ENCODE measurements around the gene ACAA1. TPM values are rescaled to one million over a fixed set of nuclear protein-coding genes. Genes with fewer than 3 reads are reported as not detected.

Gene ACAA1
- total and polyA plus RNA-seq, 2 experiments from 2014 or later: 21.4 to 26.6 TPM

GRCh38 chr3:38133209-38133556, 3.7 kb downstream of the ACAA1 start:
- H3K4me1 ChIP-seq (ENCODE audit: insufficient read depth): peaks cover 16% of the 10 kb centered on the region
- ATAC-seq (no peak), DNase-seq (ENCODE audit: low spot score) (no peak)
- Mint-ChIP-seq H3K27ac (no peak overlapping the region), H3K9me3 (no peaks in the 10 kb centered on the region; the same call in 1 of the 3 replicates), H3K4me3 (no peak overlapping the region), H3K27me3 (ENCODE audit: insufficient read depth, low read depth, poor library complexity) (peaks cover 14% of the 10 kb centered on the region), H3K4me1 (peaks cover 11% of the 10 kb centered on the region), H3K36me3 (ENCODE audit: low read depth) (peaks cover 49% of the 10 kb centered on the region)
- no peak overlapping the region for H3K4me3 ChIP-seq
- TF ChIP-seq STAT1 (IDR thresholded peaks at IDR 0.05; ENCODE audit: unreplicated experiment) (no peak), POLR2AphosphoS5 (IDR thresholded peaks at IDR 0.05; ENCODE audit: low read depth) (no peak), REST (IDR thresholded peaks at IDR 0.05; ENCODE audit: unreplicated experiment) (no peak), EZH2phosphoT487 (IDR thresholded peaks at IDR 0.05; ENCODE audit: unreplicated experiment) (no peak), CTCF (conservative IDR thresholded peaks at IDR 0.05; ENCODE audit: low read depth in 2 of 2) (no peak), NANOG (IDR thresholded peaks at IDR 0.05; ENCODE audit: borderline replicate concordance) (no peak), ZNF114 (CRISPR knock-in tag; IDR thresholded peaks at IDR 0.05) (no peak)
- peaks cover 15% of the 10 kb centered on the region for H3F3A ChIP-seq (replicated peaks; ENCODE audit: low read depth)
- no peak overlapping the region for H3K4me2 ChIP-seq
- H3K27ac ChIP-seq (ENCODE audit: low read depth): no peak overlapping the region
- H3K27me3 ChIP-seq (ENCODE audit: insufficient read depth): no peaks in the 10 kb centered on the region
- peaks cover 26% of the 10 kb centered on the region for H3K36me3 ChIP-seq (ENCODE audit: insufficient read depth)
- peaks cover 15% of the 10 kb centered on the region for H3K79me2 ChIP-seq (replicated peaks; ENCODE audit: insufficient read depth)
- H2AFZ ChIP-seq: no peak overlapping the region
- H3K9me2 ChIP-seq (ENCODE audit: insufficient read depth): no peaks in the 10 kb centered on the region
- H4K20me1 ChIP-seq (replicated peaks; ENCODE audit: insufficient read depth): peaks cover 23% of the 10 kb centered on the region; the same call in 1 of the 2 replicates

GRCh38 chr3:38131621-38132369, 5.1 kb downstream of the ACAA1 start:
- H3K4me3 Mint-ChIP-seq: no peak overlapping the region
- H3F3A ChIP-seq (replicated peaks; ENCODE audit: low read depth): 0 out of 2 replicates have a peak, but pooled peaks cover 7% of the 10 kb centered on the region
- TF ChIP-seq CTCF (conservative IDR thresholded peaks at IDR 0.05; ENCODE audit: low read depth in 2 of 2): peak; percentile 80 to 88
- TF ChIP-seq STAT1 (IDR thresholded peaks at IDR 0.05; ENCODE audit: unreplicated experiment): no peak
- no peak overlapping the region for H3K27ac Mint-ChIP-seq
- no peaks in the 10 kb centered on the region for H3K9me3 Mint-ChIP-seq
- peaks cover 29% of the 10 kb centered on the region; the same call in 1 of the 2 replicates for H4K20me1 ChIP-seq (replicated peaks; ENCODE audit: insufficient read depth)
- no peak overlapping the region for H2AFZ ChIP-seq
- H3K36me3 ChIP-seq (ENCODE audit: insufficient read depth): peaks cover 28% of the 10 kb centered on the region
- peaks cover 15% of the 10 kb centered on the region for H3K79me2 ChIP-seq (replicated peaks; ENCODE audit: insufficient read depth)
- H3K4me3 ChIP-seq: no peak overlapping the region
- no peaks in the 10 kb centered on the region for H3K27me3 ChIP-seq (ENCODE audit: insufficient read depth)
- H3K4me1 Mint-ChIP-seq: peaks cover 9% of the 10 kb centered on the region
- H3K9me2 ChIP-seq (ENCODE audit: insufficient read depth): no peaks in the 10 kb centered on the region
- H3K4me1 ChIP-seq (ENCODE audit: insufficient read depth): peaks cover 11% of the 10 kb centered on the region
- DNase-seq (ENCODE audit: low spot score) (peak; percentile 90), ATAC-seq (peak; percentile 88)
- no peak overlapping the region for H3K4me2 ChIP-seq
- peaks cover 4% of the 10 kb centered on the region for H3K27me3 Mint-ChIP-seq (ENCODE audit: insufficient read depth, low read depth, poor library complexity)
- H3K27ac ChIP-seq (ENCODE audit: low read depth): no peak overlapping the region
- peaks cover 62% of the 10 kb centered on the region for H3K36me3 Mint-ChIP-seq (ENCODE audit: low read depth)

All from GM23338 (cell line).